Measurements from ENCODE around the gene VEGFB. TPM values are rescaled to one million over a fixed set of nuclear protein-coding genes. Genes with fewer than 3 reads are reported as not detected.
A peak's percentile ranks its signal among the peaks of the same experiment; 100 is the strongest.

The VEGFB gene
- polyA plus RNA-seq, 2 of the 4 experiments (the other 2 are of a cell fraction): 6.8 to 26.5 TPM

GRCh38 chr11:64284048-64284961, 49.9 kb downstream of the VEGFB start, which contains the start of gene BAD:
TSS of gene BAD (minus strand) at chr11:64284665. CDS start at chr11:64284368, 297 bp downstream.
- FAIRE-seq (peak; percentile 39), ATAC-seq (peak; percentile 82 to 93), DNase-seq (ENCODE audit: low read depth in 1 of 2, low spot score in 1 of 2) (peak; percentile 93 to 97)
- WGBS (ENCODE audit: missing lambda C conversion rate): 5% methylated on average over 17 of the region's 44 CpGs
- Histone ChIP-seq H3K9me3 (no peaks in the 10 kb centered on the region), H3K4me3 (peak within 1 kb of the TSS; percentile 63), H3K4me1 (peaks cover 17% of the 10 kb centered on the region; the same call in 1 of the 3 replicates), H3K27ac (peak within 1 kb of the TSS; percentile 93 to 98), H3K4me2 (peak within 1 kb of the TSS; percentile 86)
- ChIA-PET POLR2A (interaction anchor here (0.7 to 5.8 kb wide), 6 partner anchors 8 to 42 kb away, joined by 3 to 49 read pairs (median 8); partner anchors contain the start of genes ESRRA, FKBP2, PRDX5 and TRMT112), CTCF (interaction anchor here (1.0 to 20.5 kb wide), 6 partner anchors 10 to 41 kb away, joined by 3 to 448 read pairs (median 5); partner anchors contain the start of genes CATSPERZ, ESRRA, PLCB3 and PPP1R14B)
- TF ChIP-seq, protein P1, sequence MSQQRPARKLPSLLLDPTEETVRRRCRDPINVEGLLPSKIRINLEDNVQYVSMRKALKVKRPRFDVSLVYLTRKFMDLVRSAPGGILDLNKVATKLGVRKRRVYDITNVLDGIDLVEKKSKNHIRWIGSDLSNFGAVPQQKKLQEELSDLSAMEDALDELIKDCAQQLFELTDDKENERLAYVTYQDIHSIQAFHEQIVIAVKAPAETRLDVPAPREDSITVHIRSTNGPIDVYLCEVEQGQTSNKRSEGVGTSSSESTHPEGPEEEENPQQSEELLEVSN (IDR thresholded peaks at IDR 0.05; ENCODE audit: borderline replicate concordance, low read depth): no peak; the same call in 1 of the 2 replicates
- TF ChIP-seq, protein P2, sequence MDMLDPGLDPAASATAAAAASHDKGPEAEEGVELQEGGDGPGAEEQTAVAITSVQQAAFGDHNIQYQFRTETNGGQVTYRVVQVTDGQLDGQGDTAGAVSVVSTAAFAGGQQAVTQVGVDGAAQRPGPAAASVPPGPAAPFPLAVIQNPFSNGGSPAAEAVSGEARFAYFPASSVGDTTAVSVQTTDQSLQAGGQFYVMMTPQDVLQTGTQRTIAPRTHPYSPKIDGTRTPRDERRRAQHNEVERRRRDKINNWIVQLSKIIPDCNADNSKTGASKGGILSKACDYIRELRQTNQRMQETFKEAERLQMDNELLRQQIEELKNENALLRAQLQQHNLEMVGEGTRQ (IDR thresholded peaks at IDR 0.05): no peak
- TF ChIP-seq ESRRA (IDR thresholded peaks at IDR 0.05; ENCODE audit: borderline replicate concordance, low read length): no peak
- no peak for TF ChIP-seq RARB (CRISPR knock-in tag; IDR thresholded peaks at IDR 0.05)
- TF ChIP-seq HOXA7 (CRISPR knock-in tag; IDR thresholded peaks at IDR 0.05): no peak
- TF ChIP-seq, protein P3, sequence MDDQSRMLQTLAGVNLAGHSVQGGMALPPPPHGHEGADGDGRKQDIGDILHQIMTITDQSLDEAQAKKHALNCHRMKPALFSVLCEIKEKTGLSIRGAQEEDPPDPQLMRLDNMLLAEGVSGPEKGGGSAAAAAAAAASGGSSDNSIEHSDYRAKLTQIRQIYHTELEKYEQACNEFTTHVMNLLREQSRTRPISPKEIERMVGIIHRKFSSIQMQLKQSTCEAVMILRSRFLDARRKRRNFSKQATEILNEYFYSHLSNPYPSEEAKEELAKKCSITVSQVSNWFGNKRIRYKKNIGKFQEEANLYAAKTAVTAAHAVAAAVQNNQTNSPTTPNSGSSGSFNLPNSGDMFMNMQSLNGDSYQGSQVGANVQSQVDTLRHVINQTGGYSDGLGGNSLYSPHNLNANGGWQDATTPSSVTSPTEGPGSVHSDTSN (IDR thresholded peaks at IDR 0.05): peak; percentile 75; the same call in 1 of the 2 replicates
- no peak for TF ChIP-seq FOSL2 (IDR thresholded peaks at IDR 0.05)
- no peak for TF ChIP-seq FOSL2 (CRISPR knock-in tag; IDR thresholded peaks at IDR 0.05)
- no peak for TF ChIP-seq EHMT2 (IDR thresholded peaks at IDR 0.05; ENCODE audit: low read depth)
- TF ChIP-seq SMC3 (IDR thresholded peaks at IDR 0.05): no peak
- TF ChIP-seq JUN (IDR thresholded peaks at IDR 0.05): peak in 1 of 2 experiments; percentile 4; a peak in 1 of 5 replicates
- peak; percentile 44; the same call in 1 of the 2 replicates for TF ChIP-seq PHF8 (IDR thresholded peaks at IDR 0.05; ENCODE audit: borderline replicate concordance, low read depth)
- no peak for TF ChIP-seq NFE2L2 (conservative IDR thresholded peaks at IDR 0.05; ENCODE audit: low read length)
- TF ChIP-seq POLR2A (IDR thresholded peaks at IDR 0.05; ENCODE audit: low read length): peak; percentile 27
- TF ChIP-seq BCL3 (IDR thresholded peaks at IDR 0.05): peak; percentile 75; the same call in 2 of the 3 replicates
- peak; percentile 56; the same call in 1 of the 2 replicates for TF ChIP-seq MAX (IDR thresholded peaks at IDR 0.05)
- no peak for TF ChIP-seq HOXB5 (CRISPR knock-in tag; IDR thresholded peaks at IDR 0.05)
- no peak for TF ChIP-seq RAD21 (conservative IDR thresholded peaks at IDR 0.05 in 1 of 2, IDR thresholded peaks at IDR 0.05 in 1 of 2)
- no peak for TF ChIP-seq REST (IDR thresholded peaks at IDR 0.05)
- TF ChIP-seq KDM1A (IDR thresholded peaks at IDR 0.05; ENCODE audit: low read depth): no peak
- TF ChIP-seq, protein P4, sequence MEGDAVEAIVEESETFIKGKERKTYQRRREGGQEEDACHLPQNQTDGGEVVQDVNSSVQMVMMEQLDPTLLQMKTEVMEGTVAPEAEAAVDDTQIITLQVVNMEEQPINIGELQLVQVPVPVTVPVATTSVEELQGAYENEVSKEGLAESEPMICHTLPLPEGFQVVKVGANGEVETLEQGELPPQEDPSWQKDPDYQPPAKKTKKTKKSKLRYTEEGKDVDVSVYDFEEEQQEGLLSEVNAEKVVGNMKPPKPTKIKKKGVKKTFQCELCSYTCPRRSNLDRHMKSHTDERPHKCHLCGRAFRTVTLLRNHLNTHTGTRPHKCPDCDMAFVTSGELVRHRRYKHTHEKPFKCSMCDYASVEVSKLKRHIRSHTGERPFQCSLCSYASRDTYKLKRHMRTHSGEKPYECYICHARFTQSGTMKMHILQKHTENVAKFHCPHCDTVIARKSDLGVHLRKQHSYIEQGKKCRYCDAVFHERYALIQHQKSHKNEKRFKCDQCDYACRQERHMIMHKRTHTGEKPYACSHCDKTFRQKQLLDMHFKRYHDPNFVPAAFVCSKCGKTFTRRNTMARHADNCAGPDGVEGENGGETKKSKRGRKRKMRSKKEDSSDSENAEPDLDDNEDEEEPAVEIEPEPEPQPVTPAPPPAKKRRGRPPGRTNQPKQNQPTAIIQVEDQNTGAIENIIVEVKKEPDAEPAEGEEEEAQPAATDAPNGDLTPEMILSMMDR (IDR thresholded peaks at IDR 0.05): no peak
- TF ChIP-seq ATOH8 (CRISPR knock-in tag; IDR thresholded peaks at IDR 0.05; ENCODE audit: low read depth): no peak
- no peak for TF ChIP-seq EHF (CRISPR knock-in tag; IDR thresholded peaks at IDR 0.05)
- no peak for TF ChIP-seq CBX2 (IDR thresholded peaks at IDR 0.05; ENCODE audit: borderline replicate concordance, low read depth)
- no peak for TF ChIP-seq RNF2 (IDR thresholded peaks at IDR 0.05; ENCODE audit: borderline replicate concordance, low read depth)
- TF ChIP-seq ZC3H11A (IDR thresholded peaks at IDR 0.05): no peak

All from A549 (cell line).